ENCODE measurements around the gene CHST14.

The CHST14 gene

DNA sequence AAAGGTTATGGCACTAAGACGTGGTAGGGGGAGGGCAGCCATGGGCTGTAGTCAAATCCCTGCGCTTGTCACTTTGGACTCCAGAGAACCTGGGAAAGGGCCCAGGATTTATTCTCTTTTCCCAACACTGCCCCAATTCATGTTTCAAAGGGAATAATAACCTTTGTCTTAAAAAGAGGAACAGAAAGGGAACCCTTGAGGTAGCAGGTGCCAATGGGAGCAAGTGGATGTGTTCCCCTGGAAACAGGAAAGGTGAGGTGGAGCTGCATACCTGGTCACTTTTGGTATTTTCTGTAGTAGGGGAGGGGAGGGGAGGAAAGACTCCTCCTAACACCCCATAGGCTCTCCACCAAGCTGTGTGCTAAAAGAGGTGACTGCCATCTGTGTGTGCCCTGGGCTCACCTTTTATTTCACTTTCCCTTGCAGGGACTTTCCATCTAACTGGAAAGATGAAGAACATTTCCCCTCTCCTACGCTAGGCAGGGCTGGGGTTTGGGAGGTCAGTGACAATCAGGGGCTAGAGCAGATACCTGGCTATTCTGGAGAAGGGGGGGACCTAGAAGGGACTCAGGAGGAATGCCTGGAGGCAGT lies 6.1 kb upstream of the CHST14 start:
- DNase-seq, result no peak

DNA sequence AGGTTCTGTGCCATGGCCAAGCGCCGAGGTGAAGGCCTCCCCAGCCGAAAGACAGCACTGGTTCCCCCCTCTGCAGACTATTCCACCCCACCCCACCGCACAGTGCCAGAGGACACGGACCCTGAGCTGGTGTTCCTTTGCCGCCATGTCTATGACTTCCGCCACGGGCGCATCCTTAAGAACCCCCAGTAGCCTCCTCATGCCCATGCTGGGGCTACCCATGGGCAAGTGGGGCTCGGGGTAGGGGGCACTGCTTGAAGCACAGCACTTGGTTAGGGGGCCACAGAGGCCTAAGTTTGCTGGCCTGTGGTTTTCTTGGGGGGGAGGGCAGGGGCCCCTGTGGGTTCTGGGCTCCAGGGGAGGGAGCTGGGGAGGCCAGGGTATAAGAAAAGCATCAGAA lies 4.8 kb upstream of the CHST14 start:
- DNase-seq, result no peak

DNA sequence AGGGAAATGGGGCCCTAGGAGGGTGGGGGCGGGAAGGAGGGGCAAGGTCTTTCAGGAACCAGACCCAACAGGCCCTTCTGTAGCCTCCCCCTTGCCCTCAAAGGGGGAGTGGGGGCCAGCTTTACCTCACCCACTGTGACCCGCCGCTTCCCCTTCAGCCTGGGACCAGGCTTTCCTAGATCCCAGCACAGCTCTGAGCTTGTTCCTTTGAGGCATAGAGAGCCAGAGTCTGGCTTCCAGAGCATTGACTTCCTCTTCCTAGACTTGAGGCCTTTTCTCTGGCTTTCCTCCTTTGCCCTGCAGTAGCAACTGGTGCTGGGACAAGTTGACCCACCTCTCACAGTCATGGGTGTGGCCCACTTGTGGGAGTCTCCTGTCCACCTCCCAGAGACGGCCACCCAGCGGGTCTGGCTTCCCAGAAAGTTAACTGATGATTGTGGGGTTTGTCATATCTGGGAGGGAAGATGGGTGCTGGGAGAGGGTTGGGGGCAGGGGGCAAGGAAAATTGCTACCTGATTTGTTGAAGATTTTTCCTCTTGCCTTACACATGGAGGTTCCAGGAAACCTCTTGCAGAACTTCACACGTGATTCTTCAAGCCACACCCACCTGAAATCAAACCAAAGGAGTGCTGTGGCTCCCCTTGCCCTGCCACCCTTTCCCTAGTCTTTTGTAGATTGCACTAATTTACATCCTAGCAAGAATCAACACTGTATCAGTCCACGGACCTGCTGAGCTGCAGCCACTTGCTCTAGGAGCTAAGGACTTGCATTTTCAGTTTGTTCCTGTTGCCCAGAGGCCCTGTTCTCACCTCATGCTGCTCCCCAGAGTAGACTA lies 4.1 kb upstream of the CHST14 start:
- DNase-seq, result no peak

DNA sequence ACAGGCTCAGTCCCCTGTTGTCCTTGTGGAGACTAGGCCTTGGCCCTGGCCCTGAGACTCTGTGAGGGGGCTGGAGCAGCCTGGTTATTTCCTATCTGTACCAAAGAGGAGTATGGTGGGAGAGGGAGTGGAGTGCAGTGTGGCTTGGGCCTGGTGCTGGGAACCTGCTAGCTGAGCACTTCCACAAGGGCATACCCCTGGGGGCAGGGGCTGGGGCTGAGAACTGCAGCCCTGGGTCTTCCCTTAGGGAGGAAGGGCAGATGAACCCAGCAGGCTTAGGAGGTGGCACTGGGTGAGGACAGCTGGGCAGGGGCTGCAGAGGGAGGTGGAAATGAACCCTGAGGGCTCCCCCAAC lies 3.5 kb upstream of the CHST14 start:
- no peak for DNase-seq

DNA sequence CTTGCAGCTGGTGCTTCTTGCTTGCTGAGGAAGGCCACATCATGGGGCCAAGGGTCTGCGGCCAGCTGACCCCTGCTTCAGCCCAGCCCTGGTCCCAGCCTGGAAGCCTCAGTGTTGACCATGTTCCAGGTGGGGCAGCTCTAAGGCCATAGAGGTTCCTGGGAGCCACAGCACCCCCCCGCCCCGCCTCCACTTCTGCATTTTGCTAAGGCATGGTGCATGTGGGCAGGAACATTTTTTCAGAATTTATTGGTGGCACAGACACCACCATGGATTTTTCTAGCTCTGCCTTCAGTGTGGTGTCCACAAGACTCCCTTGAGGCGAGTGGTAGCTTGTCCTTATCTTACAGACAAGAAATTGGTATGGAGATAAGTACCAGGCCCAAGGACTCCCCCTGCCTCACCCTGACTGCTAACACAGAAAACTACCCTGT lies 1.9 kb upstream of the CHST14 start:
- DNase-seq, result no peak

DNA sequence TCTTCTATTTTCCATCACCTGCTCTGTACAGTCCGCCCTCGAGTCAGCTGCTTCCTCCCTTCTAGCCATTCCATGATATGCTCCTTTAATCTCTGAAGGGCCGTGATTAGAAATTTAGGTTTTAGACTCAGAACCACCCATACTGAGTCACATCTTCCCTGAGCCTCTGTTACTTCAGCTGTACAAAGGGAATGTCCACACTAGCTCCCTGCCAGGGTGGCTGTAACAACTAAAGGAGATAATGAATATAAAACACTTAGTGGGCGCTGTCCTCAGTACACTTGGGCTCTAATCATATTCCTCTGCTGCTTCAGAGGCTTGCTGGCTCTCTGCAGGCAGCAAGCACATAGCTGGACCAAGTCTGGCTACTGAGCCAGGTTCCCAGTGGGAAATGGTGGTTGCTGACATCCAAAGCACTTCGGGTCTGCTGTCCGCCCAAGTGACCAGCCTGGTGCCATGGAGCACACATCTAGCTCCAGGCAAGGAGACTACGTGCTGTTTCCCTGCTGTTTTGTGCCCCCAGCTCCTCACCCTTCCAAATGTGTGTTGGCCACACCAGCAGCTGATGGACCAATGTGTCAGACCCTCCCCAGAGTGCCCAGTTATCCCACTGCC lies 901 bp upstream of the CHST14 start:
- DNase-seq, result no peak

DNA sequence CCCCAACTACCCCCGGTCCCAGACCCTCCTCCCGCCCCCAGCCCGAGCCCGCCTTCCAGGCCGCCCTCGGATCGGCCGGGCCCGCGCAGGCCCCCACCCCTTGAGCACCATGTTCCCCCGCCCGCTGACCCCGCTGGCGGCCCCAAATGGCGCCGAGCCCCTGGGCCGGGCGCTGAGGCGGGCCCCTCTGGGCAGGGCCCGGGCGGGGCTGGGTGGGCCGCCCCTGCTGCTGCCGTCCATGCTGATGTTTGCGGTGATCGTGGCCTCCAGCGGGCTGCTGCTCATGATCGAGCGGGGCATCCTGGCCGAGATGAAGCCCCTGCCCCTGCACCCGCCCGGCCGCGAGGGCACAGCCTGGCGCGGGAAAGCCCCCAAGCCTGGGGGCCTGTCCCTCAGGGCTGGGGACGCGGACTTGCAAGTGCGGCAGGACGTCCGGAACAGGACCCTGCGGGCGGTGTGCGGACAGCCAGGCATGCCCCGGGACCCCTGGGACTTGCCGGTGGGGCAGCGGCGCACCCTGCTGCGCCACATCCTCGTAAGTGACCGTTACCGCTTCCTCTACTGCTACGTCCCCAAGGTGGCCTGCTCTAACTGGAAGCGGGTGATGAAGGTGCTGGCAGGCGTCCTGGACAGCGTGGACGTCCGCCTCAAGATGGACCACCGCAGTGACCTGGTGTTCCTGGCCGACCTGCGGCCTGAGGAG lies 472 bp downstream of the CHST14 start:
- DNase-seq, result no peak

DNA sequence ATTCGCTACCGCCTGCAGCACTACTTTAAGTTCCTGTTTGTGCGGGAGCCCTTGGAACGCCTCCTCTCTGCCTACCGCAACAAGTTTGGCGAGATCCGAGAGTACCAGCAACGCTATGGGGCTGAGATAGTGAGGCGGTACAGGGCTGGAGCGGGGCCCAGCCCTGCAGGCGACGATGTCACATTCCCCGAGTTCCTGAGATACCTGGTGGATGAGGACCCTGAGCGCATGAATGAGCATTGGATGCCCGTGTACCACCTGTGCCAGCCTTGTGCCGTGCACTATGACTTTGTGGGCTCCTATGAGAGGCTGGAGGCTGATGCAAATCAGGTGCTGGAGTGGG lies 995 bp downstream of the CHST14 start:
- DNase-seq, result no peak

DNA sequence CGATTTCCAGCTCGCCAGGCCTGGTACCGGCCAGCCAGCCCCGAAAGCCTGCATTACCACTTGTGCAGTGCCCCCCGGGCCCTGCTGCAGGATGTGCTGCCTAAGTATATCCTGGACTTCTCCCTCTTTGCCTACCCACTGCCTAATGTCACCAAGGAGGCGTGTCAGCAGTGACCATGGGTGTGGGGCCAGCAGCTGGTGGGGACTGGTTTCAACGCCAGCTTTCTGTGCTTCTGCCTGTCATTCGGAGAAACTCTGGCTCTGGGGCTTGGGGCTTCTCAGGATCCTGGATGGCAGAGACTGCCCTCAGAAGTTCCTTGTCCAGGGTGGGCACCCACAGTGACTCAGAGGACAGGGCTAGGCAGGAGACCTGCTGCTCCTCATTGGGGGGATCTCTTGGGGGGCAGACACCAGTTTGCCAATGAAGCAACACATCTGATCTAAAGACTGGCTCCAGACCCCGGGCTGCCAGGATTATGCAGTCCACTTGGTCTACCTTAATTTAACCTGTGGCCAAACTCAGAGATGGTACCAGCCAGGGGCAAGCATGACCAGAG lies 1.5 kb downstream of the CHST14 start:
- DNase-seq, result no peak

DNA sequence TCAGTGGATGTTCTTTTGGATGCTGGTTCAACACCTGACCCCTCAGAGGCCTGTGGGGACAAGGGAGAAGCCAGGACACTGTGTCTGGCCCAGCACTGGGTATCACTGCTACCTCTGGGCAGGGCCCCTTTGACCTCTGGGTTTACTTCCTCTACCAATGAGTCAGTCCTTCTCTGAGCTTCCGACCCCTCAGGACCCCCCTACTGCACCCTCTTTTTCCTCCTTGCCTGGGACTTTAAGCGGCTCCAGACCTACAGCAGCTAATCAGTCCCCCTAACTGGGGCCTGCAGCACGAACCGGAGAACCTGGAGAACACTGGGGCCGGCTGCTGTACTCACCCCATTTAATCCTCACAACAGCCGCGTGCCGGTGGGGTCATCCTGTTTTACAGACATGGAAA lies 3.8 kb downstream of the CHST14 start:
- no peak for DNase-seq

DNA sequence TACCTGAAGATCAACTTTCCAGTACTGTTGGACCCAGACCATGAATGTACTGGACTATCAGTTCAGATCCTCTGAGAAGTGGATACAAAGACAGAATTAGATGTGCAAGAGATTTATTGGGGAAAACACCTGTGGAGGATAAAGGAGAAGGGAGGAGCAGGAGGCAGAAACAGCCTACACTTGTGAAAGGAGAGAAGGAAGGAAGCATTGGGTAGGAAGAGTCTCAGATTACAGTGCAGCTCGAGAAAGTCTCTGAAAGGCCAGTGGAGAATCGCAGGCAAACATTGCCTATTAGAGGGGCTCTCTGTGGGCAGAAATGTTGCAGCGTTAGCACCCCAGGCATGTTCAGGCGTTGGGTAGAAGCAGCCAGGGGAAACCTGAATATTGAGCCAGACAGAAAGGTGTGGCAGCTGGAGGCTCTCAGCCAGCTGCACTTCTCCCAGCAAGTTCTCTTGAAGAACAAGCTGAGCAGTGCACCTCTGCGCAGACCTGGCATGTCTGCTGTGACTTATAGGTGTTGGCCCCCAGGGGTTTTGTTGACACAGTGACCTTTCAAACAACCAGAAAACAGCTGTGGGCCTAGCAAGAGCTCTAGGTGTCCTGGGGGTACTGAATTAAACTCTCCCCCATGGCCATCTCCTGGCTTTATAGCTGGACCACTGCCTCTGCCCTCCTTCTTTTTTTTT lies 7.0 kb downstream of the CHST14 start:
- no peak for DNase-seq

DNA sequence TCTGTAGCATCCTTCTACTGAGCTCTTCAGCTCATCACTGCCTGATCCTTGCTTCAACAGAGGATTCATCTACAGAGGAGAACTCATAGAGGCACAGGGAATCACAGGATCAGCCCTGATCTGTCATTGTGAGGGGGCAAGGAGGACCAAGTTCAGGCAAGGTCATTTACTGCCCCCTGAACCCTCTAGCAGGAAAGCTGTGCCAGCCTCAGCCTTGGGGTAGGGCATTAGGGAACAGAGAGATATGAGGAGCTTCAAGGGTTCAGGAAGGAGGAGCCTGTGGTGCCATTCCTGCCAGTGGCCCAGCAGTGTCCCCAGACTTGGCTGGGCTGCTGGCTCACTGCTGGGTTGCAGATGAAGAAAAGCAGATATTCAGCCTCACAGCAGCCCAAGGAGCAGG lies 8.2 kb downstream of the CHST14 start:
- DNase-seq, result no peak

DNA sequence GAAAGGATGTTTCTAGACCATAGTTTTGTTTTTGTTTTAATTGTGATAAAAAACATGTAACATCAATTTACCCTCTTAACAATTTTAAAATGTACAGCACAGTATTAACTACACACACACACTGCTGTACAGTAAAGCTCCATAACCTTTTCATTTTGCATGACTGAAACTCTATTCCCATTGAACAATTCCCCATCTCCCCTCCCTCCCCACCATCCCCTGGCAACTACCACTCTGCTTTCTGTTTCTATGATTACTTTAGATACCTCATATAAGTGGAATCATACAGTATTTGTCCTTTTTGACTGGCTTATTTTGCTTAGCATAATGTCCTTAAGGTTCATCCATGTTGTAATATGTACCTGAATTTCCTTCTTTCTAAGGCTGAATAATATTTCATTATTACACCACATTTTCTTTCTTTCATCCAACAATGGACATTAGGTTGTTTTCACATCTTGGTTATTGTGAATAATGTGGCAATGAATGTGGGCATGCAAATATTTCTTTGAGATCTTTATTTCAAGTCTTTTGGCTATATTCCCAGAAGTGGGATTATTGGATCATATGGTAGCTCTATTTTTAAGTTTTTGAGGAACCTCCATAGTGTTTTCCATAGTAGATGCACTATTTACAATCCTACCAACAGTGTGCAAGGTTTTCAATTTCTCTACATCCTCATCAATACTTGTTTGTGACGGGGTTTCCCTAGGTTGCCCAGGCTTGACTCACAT lies 10.7 kb downstream of the CHST14 start:
- no peak for DNase-seq

DNA sequence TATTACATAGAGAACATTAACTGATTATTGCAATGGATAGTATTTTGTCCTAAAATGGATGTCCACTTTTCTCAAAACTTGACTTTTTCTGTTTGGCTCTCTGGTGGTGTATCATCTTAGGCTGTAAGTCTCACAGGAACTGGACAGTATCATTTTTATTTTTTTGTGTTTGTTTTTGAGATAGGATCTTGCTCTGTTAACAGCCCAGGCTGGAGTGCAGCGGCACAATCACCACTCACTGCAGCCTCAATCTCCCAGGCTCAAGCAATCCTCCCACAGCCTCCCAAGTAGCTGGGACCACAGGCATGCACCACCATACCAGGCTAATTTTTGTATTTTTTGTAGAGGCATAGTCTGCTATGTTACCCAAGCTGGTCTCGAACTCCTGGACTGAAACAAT lies 13.1 kb downstream of the CHST14 start:
- no peak for DNase-seq

DNA sequence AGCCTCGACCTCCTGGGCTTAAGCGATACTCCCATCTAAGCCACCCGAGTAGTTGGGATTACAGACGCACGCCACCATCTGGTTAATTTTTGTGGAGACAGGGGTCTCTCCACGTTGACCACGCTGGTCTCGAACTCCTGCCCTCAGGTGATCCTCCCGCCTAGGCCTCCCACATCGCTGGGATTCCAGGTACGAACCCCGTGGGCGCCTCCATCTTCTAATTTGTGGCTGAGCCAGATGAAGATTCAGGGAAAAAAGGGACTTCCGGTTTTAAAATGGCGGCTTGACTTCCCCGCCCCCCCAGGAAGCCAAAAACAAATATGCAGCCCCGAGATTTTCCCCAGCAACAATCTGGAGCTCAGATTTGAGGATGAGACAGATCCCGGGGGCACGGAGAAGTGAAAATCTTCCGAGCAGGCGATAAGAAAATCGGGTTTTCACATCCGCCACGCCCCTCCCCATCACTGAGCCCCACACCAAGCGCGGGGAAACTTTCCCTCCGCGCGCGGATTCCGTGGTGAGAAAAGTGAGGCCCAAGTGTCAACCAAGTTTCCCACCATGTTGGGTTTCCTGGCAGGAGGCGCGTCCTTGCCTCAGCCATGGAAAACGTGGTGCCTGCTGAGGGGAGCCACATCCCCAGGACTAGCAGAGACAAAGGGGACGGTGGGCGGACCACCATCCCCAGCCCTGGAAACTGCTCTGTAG lies 15.4 kb downstream of the CHST14 start:
- DNase-seq, result no peak

DNA sequence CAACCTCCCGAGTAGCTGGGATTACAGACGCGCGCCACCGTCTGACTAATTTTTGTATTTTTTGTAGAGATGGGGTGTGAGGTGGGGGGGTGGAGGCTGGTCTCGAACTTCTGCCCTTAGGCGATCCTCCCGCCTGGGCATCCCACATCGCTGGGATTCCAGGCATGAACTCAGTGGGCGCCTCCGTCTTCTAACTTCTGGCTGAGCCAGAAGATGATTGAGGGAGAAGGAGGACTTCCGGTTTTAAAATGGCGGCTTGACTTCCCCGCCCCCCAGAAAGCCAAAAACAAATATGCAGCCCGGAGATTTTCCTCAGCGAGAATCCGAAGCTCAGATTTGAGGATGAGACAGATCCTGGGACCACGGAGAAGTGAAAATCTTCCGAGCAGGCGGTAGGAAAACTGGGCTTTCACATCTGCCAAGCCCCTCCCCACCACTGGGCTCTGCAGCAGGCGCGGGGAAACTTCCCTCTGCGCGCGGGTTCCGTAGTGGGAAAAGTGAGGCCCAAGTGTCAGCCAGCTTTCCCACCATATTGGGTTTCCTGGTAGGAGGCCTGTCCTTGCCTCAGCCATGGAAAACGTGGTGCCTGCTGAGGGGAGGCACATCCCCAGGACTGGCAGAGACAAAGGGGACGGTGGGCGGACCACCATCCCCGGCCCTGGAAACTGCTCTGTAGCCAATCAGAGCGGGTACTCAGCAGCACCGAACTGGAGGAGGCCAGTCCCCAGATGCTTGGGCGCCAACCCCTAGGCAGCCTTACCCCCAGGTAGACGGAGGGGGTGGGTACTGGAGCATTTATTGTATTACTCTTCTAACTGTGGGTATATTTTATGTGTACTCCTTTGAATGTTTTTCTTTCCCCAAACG lies 17.3 kb downstream of the CHST14 start:
- no peak for DNase-seq

DNA sequence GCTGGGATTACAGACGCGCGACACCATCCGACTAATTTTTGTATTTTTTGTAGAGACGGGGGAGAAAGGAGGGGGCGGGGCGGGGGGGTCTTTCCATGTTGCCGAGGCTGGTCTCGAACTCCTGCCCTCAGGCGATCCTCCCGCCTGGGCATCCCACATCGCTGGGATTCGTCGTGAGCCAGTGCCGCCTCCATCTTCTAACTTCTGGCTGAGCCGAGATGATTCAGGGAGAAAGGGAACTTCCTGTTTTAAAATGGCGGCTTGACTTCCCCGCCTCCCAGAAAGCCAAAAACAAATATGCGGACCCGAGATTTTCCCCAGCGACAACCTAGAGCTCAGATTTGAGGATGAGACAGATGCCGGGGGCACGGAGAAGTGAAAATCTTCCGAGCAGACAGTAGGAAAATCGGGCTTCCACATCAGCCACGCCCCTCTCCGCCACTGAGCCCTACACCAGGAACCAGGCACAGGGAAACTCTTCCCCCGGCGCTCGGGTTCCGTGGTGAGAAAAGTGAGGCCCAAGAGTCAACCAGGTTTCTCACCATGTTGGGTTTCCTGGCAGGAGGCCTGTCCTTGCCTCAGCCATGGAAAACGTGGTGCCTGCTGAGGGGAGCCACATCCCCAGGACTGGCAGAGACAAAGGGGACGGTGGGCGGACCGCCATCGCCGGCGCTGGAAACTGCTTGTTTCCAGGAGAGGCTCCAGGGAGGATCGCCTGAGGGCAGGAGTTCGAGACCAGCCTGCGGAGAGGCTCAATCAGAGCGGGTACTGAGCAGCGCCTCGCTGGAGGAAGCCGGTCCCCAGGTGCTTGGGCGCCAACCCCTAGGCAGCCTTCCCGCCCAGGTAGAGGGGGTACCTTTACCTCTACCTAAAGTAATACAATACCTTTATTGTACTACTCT lies 18.7 kb downstream of the CHST14 start:
- no peak for DNase-seq

DNA sequence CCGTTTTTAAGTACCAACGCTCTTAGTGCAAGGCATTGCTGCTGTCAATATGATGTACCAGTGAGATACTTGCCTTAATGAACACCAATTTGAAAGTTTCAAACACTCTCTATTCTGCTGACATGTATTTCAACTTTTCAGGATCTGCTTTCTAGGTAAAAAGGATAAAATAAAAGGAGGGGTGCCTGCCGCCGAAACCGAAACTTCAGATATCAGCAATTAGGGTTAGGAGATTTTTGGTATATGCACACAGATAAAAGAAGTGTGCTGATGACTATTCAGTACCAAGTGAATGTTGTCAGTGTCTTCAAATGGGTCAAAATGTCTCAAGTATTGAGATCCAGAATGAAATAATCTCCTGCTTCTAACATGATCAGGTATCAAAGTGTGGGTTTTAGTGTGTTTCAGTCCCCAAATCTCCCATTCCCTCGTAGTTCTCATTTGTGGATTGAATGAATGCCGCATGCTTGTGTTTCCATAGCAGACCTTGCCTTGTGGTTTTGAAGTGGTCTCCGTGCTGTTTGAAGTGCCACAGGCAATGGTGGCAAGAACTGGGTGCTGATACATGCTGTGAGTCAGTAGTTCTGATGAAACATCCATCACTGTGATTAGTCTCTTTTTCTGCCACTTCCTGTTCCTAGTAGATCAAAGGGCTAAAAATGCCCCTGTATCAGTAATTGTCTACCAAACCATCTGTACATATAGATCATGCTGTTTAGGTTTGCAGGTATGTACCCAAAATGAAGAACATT lies 22.5 kb downstream of the CHST14 start:
- no peak for DNase-seq

DNA sequence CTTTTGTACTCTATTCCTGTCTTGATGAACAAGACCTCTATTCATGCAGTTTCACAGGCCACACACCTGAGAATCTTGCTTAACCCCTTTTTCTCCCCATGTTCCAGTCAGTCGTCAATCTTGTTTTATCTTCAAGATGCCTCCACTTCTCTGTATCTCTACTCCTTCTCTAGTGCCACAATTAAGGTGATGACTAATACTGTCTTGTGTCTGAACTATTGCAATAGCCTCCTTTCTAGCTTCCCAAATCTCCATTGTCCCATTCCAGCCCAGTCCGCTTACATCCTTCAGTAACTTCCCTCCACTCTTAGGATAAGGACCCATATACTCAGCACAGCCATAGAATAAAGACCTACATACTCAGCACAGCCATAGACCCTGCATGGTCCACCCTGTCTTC lies 24.7 kb downstream of the CHST14 start:
- DNase-seq, result no peak
